NCI-H345 (cell line): ENCODE data around the gene SLC12A4.

ENCODE experiments used
- DNase-seq: peaks from one replicate; lab custom pipeline; 2025; lab: John Stamatoyannopoulos, UW

Gene SLC12A4

DNA sequence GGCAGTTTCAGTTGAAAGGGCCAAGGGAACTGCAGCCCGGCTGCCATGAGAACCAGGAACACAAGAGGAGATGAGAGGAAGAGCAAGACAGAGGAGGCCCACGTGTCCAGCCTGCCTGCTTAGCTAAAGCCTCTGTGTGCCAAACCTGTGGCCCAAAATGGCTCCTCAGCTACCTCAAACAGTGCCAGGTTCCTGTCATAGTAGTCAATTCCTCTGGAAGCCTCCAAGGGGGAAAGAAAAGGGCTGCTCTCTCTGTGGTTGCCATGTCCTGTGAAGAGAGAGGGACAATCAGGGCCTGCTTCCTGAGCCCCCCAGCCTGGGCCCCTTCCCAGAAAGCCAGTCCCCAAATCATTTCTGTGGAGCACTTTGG lies 5.2 kb downstream of the SLC12A4 start:
- no peak for DNase-seq

DNA sequence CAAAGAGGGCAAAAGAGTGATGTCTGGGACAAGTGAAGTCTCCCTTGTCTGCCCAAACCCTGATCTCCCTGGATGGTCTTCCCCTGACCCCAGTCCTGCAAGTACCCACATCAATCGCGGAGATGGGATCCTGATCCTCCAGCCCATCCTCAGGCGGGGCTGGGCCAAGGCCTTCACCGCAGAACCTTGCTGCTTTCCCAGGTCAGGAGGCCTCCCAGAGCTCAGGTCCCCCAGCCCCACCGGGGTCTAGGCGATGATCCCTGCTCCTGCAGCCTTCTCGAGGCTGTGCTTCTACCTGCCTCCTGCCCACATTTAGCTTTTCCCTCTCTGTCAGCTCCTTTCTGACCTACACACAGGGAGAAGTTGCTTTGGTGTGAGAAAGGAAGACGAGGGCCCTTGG lies 6.3 kb downstream of the SLC12A4 start:
- DNase-seq = no peak

DNA sequence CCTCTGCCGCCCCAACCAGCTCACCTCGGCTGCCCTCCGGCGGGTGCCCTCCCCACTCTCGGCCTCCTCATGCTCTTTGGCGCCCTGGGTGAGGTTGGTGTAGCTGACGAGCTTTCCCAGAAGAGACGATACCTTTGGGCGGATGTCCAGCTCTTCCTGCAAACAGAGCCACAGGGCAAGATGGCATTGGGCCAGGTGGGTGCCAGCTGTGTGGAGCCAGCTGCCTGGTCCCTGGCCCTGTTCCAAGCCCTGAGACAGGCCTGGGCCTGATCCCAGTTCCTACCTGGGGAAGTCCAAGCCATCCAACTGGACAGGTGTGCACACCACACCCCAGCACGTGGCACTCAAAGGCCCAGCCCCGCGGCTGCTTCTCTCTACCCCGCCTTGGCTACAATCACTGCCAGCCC lies 6.9 kb downstream of the SLC12A4 start:
- DNase-seq = peak; percentile 94

DNA sequence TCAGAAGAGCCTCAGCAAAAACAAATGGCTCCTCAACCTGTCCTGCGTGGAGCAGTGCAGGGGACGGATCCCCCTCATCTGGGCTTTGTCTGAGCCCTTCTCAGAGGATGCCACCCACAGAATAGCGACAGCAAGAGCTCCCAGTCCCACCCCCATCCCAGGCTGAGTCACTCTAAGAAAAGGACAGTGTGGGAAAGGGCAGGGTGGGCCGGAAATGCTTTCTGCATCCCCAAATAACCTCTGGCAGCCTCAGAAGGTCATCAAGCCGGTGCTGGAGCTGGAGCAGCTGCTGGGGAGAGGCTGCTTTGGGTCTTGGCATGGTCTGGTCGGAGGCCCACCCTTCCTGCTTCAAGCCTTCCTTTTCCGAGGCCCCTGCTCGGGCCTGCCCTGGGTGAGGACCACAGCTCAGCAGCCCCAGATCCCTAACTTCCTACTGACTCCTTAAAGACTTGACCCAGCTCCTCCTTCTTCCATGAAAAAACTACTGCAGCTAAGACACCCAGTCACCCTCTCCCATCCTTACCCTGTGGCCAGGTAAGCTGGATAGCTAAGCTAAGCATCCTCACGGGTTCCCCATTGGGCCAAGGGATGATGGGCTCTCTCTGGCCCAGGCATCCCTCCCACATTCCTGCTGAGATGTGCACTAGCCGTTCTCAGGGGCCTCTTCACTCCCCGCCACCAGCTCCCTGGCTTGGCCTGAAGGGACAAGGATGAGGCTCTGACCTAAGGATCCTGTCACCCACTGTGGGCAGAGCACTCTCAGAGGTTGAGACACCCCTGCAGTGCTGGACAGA lies 8.7 kb downstream of the SLC12A4 start:
- DNase-seq = no peak

DNA sequence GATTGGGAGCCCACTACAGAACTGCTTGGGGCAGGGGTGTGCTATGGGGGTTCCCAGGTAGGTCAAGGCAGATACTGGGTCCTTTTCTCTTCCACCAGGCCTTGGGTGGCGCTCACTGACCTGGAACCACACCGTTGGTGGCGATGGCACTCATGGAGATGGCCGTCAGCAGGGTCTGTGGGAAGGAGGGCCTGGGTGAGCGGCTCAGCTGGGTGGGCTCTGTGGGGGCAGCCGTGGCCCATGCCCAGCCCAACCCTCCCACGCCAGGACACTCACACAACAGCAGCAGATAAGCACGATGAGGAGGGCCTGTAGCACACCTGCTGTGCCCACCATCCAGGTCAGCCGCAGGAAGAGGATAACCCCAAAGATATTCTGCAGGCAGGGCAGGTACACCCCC lies 10.8 kb downstream of the SLC12A4 start:
- no peak for DNase-seq

DNA sequence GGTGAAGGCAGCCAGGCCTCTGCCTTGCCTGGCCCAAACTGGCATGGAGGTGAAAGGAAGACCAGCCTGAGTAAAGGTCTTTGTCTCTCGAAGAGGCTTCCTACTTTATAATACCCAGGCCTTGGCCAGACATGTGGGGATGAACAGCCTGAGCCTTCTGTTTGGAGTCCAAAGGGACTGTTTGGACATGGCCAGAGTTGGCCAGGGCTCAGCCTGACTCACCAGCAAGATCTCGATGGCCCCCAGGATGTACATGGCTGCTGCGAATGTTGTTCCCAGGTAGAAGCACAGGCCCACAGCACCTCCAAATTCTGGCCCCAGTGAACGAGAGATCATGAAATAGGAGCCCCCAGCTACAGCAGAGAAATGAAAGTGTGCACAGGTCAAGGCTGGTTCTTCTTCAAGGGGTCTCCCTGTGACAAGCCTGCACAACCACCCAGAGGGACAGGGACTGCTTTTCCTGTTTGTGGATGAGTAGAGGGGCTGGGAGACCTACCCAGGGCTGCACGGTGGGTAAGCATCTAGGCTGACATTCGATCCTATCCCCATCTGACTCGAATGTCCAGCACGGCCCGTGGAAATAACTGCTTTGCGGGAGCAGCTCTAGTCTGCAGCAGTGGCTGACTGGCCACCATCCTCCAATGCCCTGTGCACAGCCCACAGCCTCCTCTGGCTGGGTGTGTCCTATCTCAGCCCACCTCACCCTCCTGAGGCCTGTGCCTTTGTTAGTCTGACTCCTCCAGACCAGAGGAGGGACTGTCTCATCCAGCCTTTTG lies 13.8 kb downstream of the SLC12A4 start:
- DNase-seq = no peak

DNA sequence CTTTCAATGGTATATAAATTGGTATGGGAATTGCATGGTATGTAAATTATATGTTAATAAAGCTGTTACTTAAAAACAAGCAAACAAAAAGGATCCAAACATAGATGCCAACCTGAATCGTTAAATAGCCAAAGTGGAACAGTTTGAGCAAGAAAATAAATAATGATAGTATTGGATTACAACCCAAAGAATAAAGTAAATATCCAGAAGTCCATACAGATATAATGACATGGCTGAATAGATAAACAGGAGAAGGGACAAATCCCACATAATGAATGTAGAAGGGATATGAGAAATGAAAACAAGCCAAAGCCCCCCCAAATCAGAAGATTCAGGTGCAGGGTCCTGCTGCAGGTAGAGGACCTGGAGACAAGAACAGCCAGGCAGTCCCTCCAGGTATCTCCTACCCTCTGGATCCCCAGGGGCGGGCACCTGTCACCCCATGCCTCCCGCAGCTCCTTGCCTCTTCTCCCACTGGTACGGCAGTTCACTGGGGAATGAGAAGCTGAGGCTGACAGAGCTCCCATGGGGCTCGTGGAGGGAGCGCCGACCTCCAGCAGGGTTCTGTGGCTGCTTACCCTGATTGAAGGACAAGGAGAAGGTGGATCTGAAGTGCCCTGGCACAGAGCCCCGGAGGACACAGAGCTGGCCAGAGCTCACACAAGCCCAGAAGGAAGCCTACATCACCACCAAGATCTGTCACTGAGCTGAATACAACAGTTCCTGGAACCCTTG lies 14.6 kb downstream of the SLC12A4 start:
- DNase-seq = no peak

DNA sequence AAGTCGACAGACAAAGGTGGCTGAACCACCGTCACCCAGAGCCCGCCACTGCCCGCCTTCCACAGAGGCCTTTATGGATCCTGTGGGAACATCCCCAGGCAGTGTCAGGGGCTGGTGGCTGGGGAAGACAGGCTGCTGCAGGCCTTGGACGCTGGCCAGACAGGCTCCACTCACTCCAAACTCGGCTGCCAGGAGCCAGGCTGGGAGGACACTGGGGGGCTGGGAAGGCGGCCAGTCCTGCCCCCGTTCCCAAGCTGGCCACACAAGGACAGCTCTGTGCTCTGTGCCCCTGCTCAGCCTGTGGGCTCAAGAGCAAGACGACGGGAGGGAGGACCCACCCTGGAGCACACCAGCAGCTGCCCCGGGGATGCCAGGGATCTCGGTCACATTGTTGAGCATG lies 17.0 kb downstream of the SLC12A4 start:
- no peak for DNase-seq

DNA sequence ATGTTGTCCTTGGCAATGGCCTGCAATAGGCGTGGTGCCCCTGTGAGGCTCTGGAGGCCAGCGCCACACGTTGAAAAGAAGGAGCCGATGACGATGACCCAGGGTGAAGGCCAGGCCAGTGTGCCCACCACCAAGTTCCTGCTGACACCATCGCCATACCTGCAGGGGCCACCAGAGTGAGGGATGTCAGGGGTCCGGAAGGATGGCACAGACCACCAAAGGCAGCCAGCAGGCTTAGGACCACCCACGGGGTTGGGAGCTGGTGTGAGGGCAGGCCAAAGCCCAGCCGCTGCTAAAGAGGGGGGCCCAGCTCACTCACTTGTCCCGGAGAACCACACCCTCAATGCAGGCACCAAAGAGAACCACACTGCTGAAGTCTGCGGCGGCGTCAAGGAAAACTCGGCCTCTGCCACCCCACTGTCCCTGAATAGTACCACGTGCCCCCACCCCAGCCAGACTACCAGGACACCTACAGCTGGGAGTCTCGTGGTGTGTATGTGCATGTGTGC lies 18.0 kb downstream of the SLC12A4 start:
- DNase-seq = no peak

DNA sequence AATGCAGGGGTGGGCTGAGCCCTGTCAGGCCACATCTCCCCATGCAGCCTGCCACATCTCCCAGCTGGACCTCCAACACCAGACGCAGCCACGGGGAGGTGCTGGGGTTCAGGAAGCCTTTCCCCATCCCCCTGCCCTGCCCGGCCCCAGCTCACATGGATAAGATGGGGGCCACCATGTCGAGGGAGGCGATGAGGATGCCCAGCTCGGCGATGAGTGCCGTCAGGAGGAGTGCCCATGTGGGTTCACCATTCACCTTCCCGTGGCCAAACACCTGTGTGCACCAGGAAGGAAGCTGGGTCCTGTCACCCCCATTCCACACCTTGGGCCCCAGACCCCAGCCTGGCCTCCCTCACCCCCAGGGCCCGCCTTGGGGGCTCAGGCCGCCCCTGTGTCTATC lies 18.8 kb downstream of the SLC12A4 start:
- no peak for DNase-seq

DNA sequence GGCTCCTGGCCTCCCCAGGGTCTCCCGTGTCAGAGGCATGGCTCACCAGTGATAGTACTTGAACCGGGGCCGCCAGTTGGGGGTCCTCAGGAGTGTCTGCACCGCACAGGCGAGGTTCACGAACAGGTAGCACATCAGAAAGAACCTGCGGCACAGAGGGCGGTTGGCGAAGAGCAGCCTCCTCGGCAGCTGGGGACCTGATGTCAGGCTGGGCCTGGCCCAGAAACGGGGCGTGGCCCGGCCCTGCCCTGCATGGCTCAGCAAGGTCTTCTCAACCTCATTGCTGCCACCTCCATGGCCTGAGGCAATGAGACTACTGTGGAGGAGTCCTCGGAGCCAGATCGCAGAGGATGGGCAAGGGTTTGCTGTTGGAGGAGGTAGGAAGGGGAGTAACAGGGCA lies 20.4 kb downstream of the SLC12A4 start:
- DNase-seq = no peak

DNA sequence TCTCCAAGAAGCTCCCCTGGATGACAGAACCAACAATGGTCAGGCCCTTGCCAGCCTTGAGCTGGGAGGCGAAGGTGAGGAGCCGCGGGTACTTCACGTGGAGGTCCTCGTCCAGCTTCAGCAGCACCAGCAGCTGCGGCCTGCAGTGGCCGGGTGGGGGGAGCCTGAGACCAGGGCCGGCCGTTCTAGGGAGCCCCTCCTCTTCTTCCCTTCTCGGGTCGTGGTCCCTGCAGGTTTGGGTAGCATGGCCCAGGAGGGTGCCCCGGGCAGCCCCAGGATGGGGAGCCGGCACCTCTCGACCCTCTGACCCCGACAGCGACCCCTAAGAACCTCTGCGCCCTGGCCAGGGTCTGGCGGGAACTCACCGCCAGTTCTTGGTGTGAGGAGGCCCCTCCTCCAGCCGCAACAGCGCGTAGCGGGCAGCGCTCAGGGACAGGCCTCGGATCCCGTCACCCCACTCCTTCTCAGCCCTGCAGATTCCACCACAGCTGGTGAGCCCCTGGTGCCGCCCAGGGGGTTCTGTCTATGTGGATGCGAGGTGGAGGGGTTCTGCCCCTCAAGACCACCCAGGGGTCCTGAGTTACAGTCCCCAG lies 21.4 kb downstream of the SLC12A4 start:
- DNase-seq = no peak

DNA sequence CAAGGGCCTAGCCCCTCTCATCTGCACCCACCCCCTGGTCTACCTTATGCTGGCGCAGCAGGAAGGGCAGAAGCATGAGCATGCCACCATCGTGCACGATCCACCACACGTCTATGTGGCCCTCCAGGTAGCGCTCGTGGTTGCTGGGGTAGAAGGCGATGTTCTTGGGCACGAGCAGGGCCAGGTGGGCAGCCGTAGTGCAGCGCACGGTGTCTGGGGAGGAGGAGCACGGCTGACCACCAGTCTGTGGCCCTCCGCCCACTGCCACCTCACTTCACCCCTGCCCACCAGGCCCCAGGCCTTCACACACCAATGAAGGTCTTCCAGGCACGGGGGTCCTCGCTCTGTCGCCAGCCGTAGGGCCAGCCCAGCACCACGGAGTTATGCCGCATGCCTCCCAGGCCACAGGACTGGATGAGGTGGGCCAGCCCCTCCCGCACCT lies 22.3 kb downstream of the SLC12A4 start:
- no peak for DNase-seq

DNA sequence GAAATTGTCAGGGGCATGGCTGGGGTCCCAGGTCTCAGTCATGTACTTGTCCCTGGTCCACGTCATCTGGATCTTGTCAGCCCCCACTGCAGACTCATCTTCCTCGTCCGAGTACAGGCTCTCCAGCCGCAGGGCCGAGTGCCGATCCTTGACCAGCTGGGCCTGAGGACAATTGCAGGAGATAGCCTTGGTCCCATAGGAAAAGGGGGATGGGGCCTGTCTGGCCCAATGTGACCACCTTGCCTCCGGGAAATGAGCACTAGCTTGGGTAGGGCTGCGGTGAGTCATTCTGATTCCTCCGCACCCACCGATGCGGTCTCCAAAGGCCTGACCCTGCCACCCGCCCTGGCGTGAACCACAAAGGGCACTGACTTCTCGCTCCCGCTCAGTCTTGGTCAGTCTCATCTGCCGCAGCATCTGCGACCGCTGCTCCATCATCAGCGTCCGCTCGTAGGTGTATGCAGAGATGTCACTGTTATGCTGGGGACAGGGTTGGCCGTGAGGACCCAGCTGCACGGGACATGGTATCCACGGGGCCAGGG lies 23.0 kb downstream of the SLC12A4 start:
- DNase-seq = no peak

DNA sequence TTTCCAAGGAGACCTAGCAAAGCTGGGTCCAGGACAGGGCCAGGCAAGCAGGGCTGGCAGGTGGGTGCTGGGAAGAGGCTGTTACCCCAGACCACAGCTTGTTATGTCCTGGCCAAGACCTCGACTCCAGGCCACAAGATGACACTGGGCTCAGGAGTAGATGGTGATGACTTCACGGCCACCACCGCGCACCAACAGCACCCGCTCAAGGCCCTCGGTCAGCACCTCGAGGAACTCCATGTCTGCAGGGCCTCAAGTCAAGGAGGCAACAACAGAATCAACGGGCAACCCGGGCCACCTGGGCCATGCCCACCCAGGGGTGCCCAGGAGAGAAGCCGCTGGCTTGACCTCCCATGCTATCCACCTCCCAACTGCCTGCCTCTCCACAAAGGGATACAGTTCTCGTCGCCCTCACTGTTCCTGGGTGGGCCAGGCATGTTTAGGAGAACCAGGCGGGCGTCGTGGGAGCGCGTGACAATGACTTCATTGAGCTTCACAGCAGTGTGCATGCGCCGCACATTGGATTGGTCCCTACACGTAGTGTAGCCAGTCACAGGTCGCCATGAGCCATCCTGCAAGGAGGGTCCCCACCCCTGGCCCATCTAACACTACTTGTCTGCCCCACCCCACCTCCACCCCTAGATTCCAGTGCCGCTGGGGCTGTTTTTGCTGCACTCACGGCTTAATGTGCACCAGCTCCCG lies 23.6 kb downstream of the SLC12A4 start:
- no peak for DNase-seq

DNA sequence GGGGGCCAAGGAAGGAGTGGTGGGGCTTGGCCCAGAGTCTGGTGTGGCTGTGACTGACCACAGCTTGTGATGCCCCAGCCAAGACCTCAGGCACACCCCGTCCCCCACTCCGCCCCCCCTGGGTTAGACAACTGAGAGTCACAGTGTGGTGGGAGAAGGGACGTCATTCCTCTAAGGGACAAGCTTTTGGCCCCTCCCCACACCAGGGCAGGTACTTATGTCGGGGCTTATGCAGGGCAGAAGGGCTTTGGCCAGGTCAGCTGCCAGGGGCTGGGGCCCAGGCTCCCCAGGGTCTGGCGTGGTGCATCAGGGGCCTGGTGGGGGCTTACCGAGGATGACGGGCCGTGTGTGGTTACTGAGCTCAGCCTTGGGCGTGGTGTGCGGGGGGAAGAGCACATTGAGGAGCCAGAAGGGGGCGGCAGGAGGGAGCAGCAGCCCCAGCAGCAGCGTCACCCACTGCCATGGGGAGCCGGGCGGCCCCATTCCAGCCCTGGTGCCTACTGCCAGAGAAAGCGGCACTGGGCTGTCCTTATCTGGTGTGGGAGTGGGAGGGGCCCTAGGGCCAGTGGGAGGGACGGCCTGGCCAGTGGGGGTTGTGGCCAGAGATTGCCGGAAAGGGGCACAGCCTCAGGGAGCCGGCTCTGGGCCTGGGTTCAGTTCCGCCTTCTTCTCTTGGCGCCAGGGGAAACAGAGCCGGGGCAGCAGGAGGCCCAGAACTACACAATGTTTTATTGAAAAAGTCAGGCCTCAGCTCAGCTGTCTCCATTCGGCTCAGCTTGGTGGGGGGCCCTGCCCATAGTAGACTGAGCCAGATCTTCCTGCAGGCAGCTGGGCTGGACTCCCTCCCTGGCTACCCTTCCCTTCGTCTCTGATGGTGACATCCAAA lies 24.6 kb downstream of the SLC12A4 start, which contains the start of gene LCAT:
Gene LCAT (minus strand): TSS at position 502 of the 886 bp plus-strand sequence. CDS start 19 bp downstream, at position 483.
- DNase-seq = no peak

DNA sequence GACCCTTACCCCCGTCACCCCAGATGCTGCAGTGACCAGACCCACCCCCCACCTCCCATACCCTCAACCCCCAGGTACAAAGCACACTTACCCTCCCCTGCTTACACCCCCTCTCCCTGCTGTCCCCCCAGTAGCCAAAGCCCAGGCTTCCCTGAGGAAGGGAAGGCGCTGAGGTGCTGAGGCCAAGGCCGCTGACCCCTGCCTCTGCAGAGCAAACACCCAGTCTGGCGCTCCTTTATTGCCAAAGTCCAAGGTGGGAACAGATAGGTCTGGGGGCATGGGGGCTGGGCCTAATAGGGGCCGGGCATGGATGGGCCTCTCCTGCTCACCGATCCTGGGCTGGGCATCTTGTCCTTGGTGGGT lies 25.2 kb downstream of the SLC12A4 start:
- no peak for DNase-seq

DNA sequence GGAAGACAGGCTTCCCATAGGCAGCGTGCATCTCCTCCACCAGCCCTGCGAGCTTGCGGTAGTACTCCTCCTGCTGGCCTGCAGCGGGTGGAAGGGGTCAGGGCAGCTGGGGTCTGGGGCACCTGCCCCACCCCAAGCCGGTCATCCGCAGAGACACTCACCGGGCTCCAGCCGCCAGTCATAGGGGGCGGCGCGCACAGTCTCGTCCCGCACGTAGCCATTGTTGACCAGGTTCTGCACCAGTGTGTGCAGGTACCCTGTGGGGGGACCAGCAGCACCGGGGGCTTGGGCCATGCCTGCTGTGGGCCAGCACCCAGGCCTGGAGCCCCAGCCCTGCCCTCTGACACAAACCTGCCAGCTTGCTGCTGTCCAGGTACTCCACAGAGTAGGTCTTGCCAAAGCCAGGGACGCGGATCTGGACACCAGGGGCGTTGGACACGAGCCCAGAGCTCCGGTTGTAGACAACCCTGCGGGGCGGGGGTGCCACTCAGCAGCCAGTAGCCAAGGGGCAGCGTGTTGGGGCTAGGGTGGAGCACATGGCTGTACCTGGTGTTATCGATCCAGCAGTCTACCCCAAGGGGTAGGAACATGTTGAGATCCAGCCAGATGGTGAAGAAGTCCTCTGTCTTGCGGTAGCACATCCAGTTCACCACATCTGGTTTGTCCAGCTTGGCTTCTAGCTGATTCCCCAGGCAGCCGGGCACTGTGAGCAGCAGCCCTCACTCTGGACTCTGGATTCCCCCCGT lies 25.8 kb downstream of the SLC12A4 start:
- no peak for DNase-seq

DNA sequence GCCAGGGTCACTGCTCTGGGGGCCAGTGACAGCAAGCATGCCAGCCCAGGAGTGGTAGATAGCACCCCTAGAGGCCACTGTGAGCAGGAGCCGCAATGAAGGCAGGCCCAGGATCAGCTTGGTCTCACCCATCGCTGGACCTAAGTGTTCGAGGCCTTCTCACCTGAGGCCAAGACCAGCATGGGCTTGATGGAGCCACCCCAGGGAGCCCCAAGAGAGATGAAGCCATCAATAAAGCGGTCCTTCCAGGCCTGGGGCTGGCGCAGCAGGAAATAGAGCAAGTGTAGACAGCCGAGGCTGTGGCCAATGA lies 26.3 kb downstream of the SLC12A4 start:
- DNase-seq = no peak
